Measurements from ENCODE around the gene MYL10. TPM values are rescaled to one million over a fixed set of nuclear protein-coding genes. Genes with fewer than 3 reads are reported as not detected.

MYL10 gene
- total RNA-seq, 2 donors from 2014 or later: not detected

- Histone ChIP-seq H3K4me1 (no peaks in the 10 kb centered on the region), H3K27me3 (no peaks in the 10 kb centered on the region), H3K27ac (no peak overlapping the region), H3K4me3 (no peak overlapping the region), H3K36me3 (no peaks in the 10 kb centered on the region), H3K9me3 (peaks cover 0 to 13% of the 10 kb centered on the region in 2 donors)
- no peak for DNase-seq (ENCODE audit: low spot score)
- TF ChIP-seq, protein P1, sequence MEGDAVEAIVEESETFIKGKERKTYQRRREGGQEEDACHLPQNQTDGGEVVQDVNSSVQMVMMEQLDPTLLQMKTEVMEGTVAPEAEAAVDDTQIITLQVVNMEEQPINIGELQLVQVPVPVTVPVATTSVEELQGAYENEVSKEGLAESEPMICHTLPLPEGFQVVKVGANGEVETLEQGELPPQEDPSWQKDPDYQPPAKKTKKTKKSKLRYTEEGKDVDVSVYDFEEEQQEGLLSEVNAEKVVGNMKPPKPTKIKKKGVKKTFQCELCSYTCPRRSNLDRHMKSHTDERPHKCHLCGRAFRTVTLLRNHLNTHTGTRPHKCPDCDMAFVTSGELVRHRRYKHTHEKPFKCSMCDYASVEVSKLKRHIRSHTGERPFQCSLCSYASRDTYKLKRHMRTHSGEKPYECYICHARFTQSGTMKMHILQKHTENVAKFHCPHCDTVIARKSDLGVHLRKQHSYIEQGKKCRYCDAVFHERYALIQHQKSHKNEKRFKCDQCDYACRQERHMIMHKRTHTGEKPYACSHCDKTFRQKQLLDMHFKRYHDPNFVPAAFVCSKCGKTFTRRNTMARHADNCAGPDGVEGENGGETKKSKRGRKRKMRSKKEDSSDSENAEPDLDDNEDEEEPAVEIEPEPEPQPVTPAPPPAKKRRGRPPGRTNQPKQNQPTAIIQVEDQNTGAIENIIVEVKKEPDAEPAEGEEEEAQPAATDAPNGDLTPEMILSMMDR (IDR thresholded peaks at IDR 0.05): no peak
Observed at GRCh38 chr7:101565601-101566209, 63.4 kb downstream of the MYL10 start.

DNA sequence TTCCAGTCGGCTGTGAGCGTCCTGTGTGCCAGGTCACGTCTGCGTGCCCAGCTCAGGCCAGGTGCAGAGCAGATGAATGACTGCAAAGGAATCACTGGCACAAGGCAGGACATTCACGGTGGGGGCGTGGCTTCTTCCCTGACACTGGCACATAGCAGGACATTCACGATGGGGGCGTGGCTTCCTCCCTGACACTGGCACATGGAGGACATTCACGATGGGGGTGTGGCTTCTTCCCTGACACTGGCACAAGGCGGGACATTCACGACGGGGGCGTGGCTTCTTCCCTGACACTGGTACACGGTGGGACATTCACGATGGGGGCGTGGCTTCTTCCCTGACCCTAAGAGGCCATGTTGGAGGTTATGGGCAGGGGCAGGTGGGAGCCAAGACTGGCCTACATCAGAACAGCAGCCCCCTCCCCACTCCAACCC, 64.3 kb downstream of the MYL10 start:
- no peak for DNase-seq (ENCODE audit: low spot score)
- Histone ChIP-seq H3K27me3 (no peaks in the 10 kb centered on the region), H3K27ac (no peak overlapping the region), H3K4me1 (no peaks in the 10 kb centered on the region), H3K36me3 (no peaks in the 10 kb centered on the region), H3K4me3 (no peak overlapping the region), H3K9me3 (peaks cover 0 to 4% of the 10 kb centered on the region in 2 donors)
- TF ChIP-seq, protein P1 (IDR thresholded peaks at IDR 0.05): no peak

DNA sequence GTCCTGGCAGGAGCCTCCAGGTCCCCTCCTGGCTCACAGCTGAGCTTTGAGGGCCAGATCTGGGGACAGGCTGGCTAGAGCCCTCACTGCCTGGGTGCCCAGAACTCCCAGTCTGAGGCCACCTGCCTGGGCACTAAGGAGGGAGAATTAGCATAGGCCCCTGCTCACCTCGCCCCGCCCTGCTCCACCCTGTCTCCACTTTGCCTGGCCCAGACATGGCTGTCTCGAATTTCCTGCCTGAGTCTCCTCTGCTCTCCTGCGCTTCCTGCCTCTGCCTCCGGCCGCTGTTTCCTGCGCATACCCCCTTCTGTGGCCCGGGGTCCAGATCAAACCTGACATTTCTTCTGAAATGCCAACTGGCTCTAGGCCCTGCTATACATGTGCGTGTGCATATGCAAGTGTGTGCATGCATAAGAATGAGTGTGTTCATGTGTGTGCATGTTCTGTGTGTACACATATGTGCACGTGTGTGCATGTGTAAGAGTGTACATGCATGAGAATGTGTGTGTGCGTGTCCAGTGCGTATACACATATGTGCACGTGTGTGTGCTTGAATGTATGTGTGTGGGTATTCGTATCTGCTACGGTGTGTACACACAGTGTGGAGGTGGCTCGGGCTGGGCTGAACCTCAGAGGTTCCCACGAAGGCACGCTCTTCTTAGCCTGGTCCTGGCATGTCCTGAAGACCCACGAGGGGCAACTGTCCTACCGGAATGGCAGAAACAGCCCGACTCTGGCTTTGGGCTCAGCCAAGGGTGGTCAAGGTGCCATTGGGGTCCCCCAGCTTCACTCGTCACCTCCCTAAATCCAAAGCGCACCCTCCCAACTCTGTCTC, 64.9 kb downstream of the MYL10 start:
- Histone ChIP-seq H3K36me3 (no peaks in the 10 kb centered on the region), H3K4me1 (no peaks in the 10 kb centered on the region), H3K9me3 (no peaks in the 10 kb centered on the region), H3K4me3 (no peak overlapping the region), H3K27ac (no peak overlapping the region), H3K27me3 (no peaks in the 10 kb centered on the region)
- no peak for DNase-seq (ENCODE audit: low spot score)
- TF ChIP-seq, protein P1 (IDR thresholded peaks at IDR 0.05): no peak

Other genes with a start within 250 kb of the MYL10 start
- 10 to 100 TPM; 71.1 to 94.4 TPM for gene CUX1, start 188.3 kb upstream of the MYL10 start, total RNA-seq